ENCODE results near the gene SEMA5A.

Gene SEMA5A

GRCh38 chr5:9468060-9468388 is 77.9 kb downstream of the SEMA5A start:
- TF ChIP-seq SIN3A (IDR thresholded peaks at IDR 0.05; ENCODE audit: borderline replicate concordance, insufficient read depth, low read length), result no peak
- no peak for TF ChIP-seq FOXP2 (optimal IDR thresholded peaks at IDR 0.05; ENCODE audit: borderline replicate concordance, extremely low read depth, extremely low read length, insufficient read depth)
- TF ChIP-seq TAF1 (IDR thresholded peaks at IDR 0.05; ENCODE audit: borderline replicate concordance, insufficient read depth, low read length), result no peak
- TF ChIP-seq POLR2AphosphoS5 (IDR thresholded peaks at IDR 0.05; ENCODE audit: low read depth, low read length), result no peak
- TF ChIP-seq REST (IDR thresholded peaks at IDR 0.05; ENCODE audit: insufficient read depth in 1 of 2, low read depth in 2 of 2, low read length in 2 of 2), result no peak

- no peak for TF ChIP-seq SIN3A (IDR thresholded peaks at IDR 0.05; ENCODE audit: borderline replicate concordance, insufficient read depth, low read length)
- no peak for TF ChIP-seq POLR2AphosphoS5 (IDR thresholded peaks at IDR 0.05; ENCODE audit: low read depth, low read length)
- no peak for TF ChIP-seq TAF1 (IDR thresholded peaks at IDR 0.05; ENCODE audit: borderline replicate concordance, insufficient read depth, low read length)
- TF ChIP-seq FOXP2 (optimal IDR thresholded peaks at IDR 0.05; ENCODE audit: borderline replicate concordance, extremely low read depth, extremely low read length, insufficient read depth), result no peak
- no peak for TF ChIP-seq REST (IDR thresholded peaks at IDR 0.05; ENCODE audit: insufficient read depth in 1 of 2, low read depth in 2 of 2, low read length in 2 of 2)
Observed at GRCh38 chr5:9467199-9468059, 78.4 kb downstream of the SEMA5A start.

GRCh38 chr5:9466697-9467096 is 79.2 kb downstream of the SEMA5A start:
- TF ChIP-seq POLR2AphosphoS5 (IDR thresholded peaks at IDR 0.05; ENCODE audit: low read depth, low read length), result no peak
- no peak for TF ChIP-seq REST (IDR thresholded peaks at IDR 0.05; ENCODE audit: insufficient read depth in 1 of 2, low read depth in 2 of 2, low read length in 2 of 2)
- TF ChIP-seq TAF1 (IDR thresholded peaks at IDR 0.05; ENCODE audit: borderline replicate concordance, insufficient read depth, low read length), result no peak
- no peak for TF ChIP-seq FOXP2 (optimal IDR thresholded peaks at IDR 0.05; ENCODE audit: borderline replicate concordance, extremely low read depth, extremely low read length, insufficient read depth)
- no peak for TF ChIP-seq SIN3A (IDR thresholded peaks at IDR 0.05; ENCODE audit: borderline replicate concordance, insufficient read depth, low read length)

GRCh38 chr5:9464478-9464877 is 81.4 kb downstream of the SEMA5A start:
- TF ChIP-seq SIN3A (IDR thresholded peaks at IDR 0.05; ENCODE audit: borderline replicate concordance, insufficient read depth, low read length) (no peak), POLR2AphosphoS5 (IDR thresholded peaks at IDR 0.05; ENCODE audit: low read depth, low read length) (no peak), REST (IDR thresholded peaks at IDR 0.05; ENCODE audit: insufficient read depth in 1 of 2, low read depth in 2 of 2, low read length in 2 of 2) (no peak), TAF1 (IDR thresholded peaks at IDR 0.05; ENCODE audit: borderline replicate concordance, insufficient read depth, low read length) (no peak)
